PC-9 (cell line): Measurements from ENCODE around the gene FLYWCH1. TPM values are rescaled to one million over a fixed set of nuclear protein-coding genes. Genes with fewer than 3 reads are reported as not detected.

ENCODE experiments used
- BruUV-seq: library from RNA; stranded (reverse); fragments of 400-500 nt; replicated peaks from 2 replicates; lab custom pipeline; 2021; lab: Mats Ljungman, UMichigan
- CTCF ChIA-PET: fragments of 300-600 bp; sonication (Branson Sonifier 250); formaldehyde crosslinking; loops from one replicate; lab custom pipeline; 2022; ENCODE audit warnings: antibody characterized with exemption; lab: Charles Lee
- POLR2A ChIA-PET: fragments of 300-600 bp; sonication (Branson Sonifier 250); formaldehyde crosslinking; loops from one replicate; lab custom pipeline; 2022; ENCODE audit warnings: antibody characterized with exemption; ENCODE audit not compliant: unreplicated experiment; lab: Charles Lee
- DNase-seq, 2 experiments: peaks; one replicate each; pipeline versions ENCODE4 v3.0.0 to v3.0.0-alpha.2; 2015 to 2022; ENCODE audit warnings: mixed read lengths in 1 of 2
- H2AFZ ChIP-seq: fragments of 200-600 bp; sonication (generic); 2 replicates; pipeline ENCODE4 v1.8.1; 2017; ENCODE audit warnings: antibody characterized with exemption
- H3F3A ChIP-seq: fragments of 200-600 bp; sonication (generic); 2 replicates; pipeline ENCODE4 v1.8.1; 2017; ENCODE audit warnings: antibody characterized with exemption, mild to moderate bottlenecking, low read depth; ENCODE audit not compliant: insufficient read depth
- H3K27ac ChIP-seq: fragments of 200-600 bp; sonication (generic); 2 replicates; pipeline ENCODE4 v1.6.1; 2016; ENCODE audit warnings: mixed run types
- H3K27me3 ChIP-seq: fragments of 200-600 bp; sonication (generic); 2 replicates; pipeline ENCODE4 v1.6.1; 2016; ENCODE audit warnings: low read depth, mixed run types; ENCODE audit not compliant: insufficient read depth
- H3K36me3 ChIP-seq: fragments of 200-600 bp; sonication (generic); 2 replicates; pipeline ENCODE4 v1.6.1; 2016; ENCODE audit warnings: low read depth, mixed run types
- H3K4me1 ChIP-seq: fragments of 200-600 bp; sonication (generic); replicated peaks from 2 replicates; pipeline ENCODE4 v1.6.1; 2016; ENCODE audit warnings: mixed run types; ENCODE audit not compliant: insufficient read depth
- H3K4me2 ChIP-seq: fragments of 200-600 bp; sonication (generic); 2 replicates; pipeline ENCODE4 v1.6.1; 2017; ENCODE audit warnings: mixed run types
- H3K4me3 ChIP-seq: fragments of 200-600 bp; sonication (generic); 2 replicates; pipeline ENCODE4 v1.6.1; 2016; ENCODE audit warnings: mixed run types
- H3K79me2 ChIP-seq: fragments of 200-600 bp; sonication (generic); 2 replicates; pipeline ENCODE4 v1.6.1; 2017; ENCODE audit warnings: low read depth, mixed run types
- H3K9me2 ChIP-seq: fragments of 200-600 bp; sonication (generic); 2 replicates; pipeline ENCODE4 v1.8.1; 2017; ENCODE audit warnings: mild to moderate bottlenecking; ENCODE audit not compliant: insufficient read depth
- H3K9me3 ChIP-seq: fragments of 200-600 bp; sonication (generic); 2 replicates; pipeline ENCODE4 v1.8.1; 2016; ENCODE audit warnings: low read depth; ENCODE audit not compliant: insufficient read depth
- H4K20me1 ChIP-seq: fragments of 200-600 bp; sonication (generic); 2 replicates; pipeline ENCODE4 v1.8.1; 2017; ENCODE audit not compliant: insufficient read depth
- CTCF ChIP-seq: fragments of 200-600 bp; sonication (generic); conservative IDR thresholded peaks from 2 replicates; pipeline ENCODE4 v1.6.1; 2017; ENCODE audit warnings: mixed run types, antibody characterized with exemption, mild to moderate bottlenecking, moderate library complexity
- EZH2 ChIP-seq: fragments of 200-600 bp; sonication (generic); IDR thresholded peaks from 2 replicates; pipeline ENCODE4 v1.8.0; 2017; ENCODE audit warnings: antibody characterized with exemption, low read depth
- intact Hi-C: fragments of 100-400 bp; cut with micrococcal nuclease; formaldehyde crosslinking; loops from one replicate; pipeline ENCODE4 v1.10.0; 2022; ENCODE audit not compliant: unreplicated experiment
- total RNA-seq: library from RNA; stranded (reverse); gene quantifications from 2 replicates; pipeline ENCODE4 v1.2.3, GENCODE V29; 2021

FLYWCH1 gene
- total RNA-seq, 1 experiment from 2014 or later: 79.9 TPM

DNA sequence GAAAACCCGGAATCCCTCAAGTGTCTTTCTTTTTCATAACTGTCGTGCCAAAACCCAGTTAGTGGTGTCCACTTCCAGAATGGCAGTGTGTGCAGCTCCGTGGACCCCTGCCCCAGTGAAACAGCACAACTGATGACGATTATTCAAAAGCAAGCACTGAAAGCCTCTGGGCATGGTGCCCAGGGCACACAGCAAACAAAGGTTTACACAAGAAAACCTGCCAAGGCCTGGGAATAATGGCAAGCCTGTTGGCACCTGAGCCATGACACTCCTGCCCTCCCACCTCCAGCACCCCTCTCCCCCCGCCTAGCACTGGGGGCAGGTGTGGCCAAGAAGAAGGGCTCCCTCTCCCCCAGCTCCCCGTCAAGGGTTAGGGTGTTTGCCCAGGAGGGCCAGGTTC, 65.7 kb downstream of the FLYWCH1 start:
- Histone ChIP-seq H3K27me3 (no peaks in the 10 kb centered on the region), H3K9me2 (no peaks in the 10 kb centered on the region), H4K20me1 (no peaks in the 10 kb centered on the region; the same call in 1 of the 2 replicates), H3K4me2 (no peak overlapping the region), H3F3A (peaks cover 21% of the 10 kb centered on the region; the same call in 1 of the 2 replicates), H3K36me3 (no peaks in the 10 kb centered on the region), H3K79me2 (peaks cover 10% of the 10 kb centered on the region), H2AFZ (no peak overlapping the region), H3K9me3 (no peaks in the 10 kb centered on the region), H3K27ac (no peak overlapping the region), H3K4me3 (no peak overlapping the region), H3K4me1 (peaks cover 13% of the 10 kb centered on the region)
- no peak for DNase-seq
- intact Hi-C loops: no loop called here
- BruUV-seq: no TSS peak
- no peak for TF ChIP-seq EZH2
- no peak for TF ChIP-seq CTCF
- ChIA-PET POLR2A (no interaction called here), CTCF (no interaction called here)

DNA sequence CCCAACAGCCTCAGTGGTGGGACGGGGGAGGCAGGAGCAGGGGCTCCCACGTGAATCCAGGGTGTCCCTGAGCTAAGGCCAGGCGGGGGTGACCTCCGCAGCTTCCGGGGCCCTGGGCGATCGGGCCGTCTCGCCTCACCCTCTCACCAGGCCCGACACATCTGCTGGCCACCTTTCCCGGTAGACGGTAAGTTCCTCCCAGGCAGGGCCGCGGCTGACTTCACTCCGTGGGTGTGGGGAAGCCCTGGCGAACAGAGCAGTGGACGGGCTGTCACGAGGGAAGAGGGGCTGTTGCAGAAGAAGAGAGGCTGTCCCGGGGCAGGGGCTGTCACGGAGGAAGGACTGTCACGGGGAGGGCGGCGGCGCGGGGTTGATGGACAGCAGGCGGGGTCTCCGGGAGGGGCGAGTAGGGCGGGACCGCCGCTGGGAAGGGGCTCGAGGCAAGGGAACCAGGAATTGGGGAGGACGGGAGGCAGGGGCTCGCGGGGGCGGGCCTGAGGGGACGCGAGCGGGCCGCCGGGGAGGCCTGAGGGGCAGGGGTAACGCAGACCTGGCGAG, 68.0 kb downstream of the FLYWCH1 start:
- CTCF ChIA-PET: no interaction called here
- intact Hi-C loops: loop anchor here (2.0 kb wide), 1 partner anchor 43 kb away; the partner anchor contains the start of gene HCFC1R1
- H3K4me2 ChIP-seq: peak overlapping the region; percentile 86
- peaks cover 21% of the 10 kb centered on the region; the same call in 1 of the 2 replicates for H3F3A ChIP-seq
- peaks cover 22% of the 10 kb centered on the region for H3K4me1 ChIP-seq
- no peaks in the 10 kb centered on the region; the same call in 1 of the 2 replicates for H4K20me1 ChIP-seq
- H3K36me3 ChIP-seq: no peaks in the 10 kb centered on the region
- peak overlapping the region; percentile 80 for H3K4me3 ChIP-seq
- peaks cover 10% of the 10 kb centered on the region for H3K79me2 ChIP-seq
- POLR2A ChIA-PET: no interaction called here
- no peak for TF ChIP-seq EZH2
- no peak for TF ChIP-seq CTCF
- H3K27me3 ChIP-seq: no peaks in the 10 kb centered on the region
- H3K9me2 ChIP-seq: no peaks in the 10 kb centered on the region
- no peaks in the 10 kb centered on the region for H3K9me3 ChIP-seq
- H2AFZ ChIP-seq: peak overlapping the region; percentile 80
- BruUV-seq: TSS peak; percentile 30
- DNase-seq: peak in 1 of 2 experiments; percentile 62
- no peak overlapping the region for H3K27ac ChIP-seq

GRCh38 chr16:2980227-2981176, 68.8 kb downstream of the FLYWCH1 start, which contains the start of gene PKMYT1:
PKMYT1 (minus strand) TSS chr16:2980446; CDS start chr16:2979657, 789 bp downstream.
- Histone ChIP-seq H3K79me2 (peaks cover 10% of the 10 kb centered on the region), H3K9me3 (no peaks in the 10 kb centered on the region), H2AFZ (peak within 1 kb of the TSS; percentile 98), H3K27ac (peak within 1 kb of the TSS; percentile 36; the same call in 1 of the 2 replicates), H3K4me2 (peak within 1 kb of the TSS; percentile 86), H3F3A (peaks cover 28% of the 10 kb centered on the region; the same call in 1 of the 2 replicates), H4K20me1 (no peaks in the 10 kb centered on the region; the same call in 1 of the 2 replicates), H3K36me3 (no peaks in the 10 kb centered on the region), H3K4me3 (peak within 1 kb of the TSS; percentile 80), H3K27me3 (no peaks in the 10 kb centered on the region), H3K4me1 (peaks cover 22% of the 10 kb centered on the region), H3K9me2 (no peaks in the 10 kb centered on the region)
- CTCF ChIA-PET: interaction anchor here (0.6 kb wide), 1 partner anchor 44 kb away, joined by 9 read pairs; no protein-coding TSS in a partner anchor
- BruUV-seq: TSS peak; percentile 75
- DNase-seq: peak; percentile 63 to 98
- TF ChIP-seq CTCF (no peak), EZH2 (no peak)
- POLR2A ChIA-PET: interaction anchor here (0.6 to 1.0 kb wide), 3 partner anchors 8 to 101 kb away, joined by 3 to 7 read pairs (median 5); no protein-coding TSS in a partner anchor
- intact Hi-C loops: loop anchor here (2.0 kb wide), 1 partner anchor 42 kb away; the partner anchor contains the start of gene HCFC1R1
